GM10847 (cell line): Measurements from ENCODE around the gene TMEM176A.

Experiments
- POLR2A ChIP-seq: IDR thresholded peaks from 2 replicates; pipeline ENCODE4 v1.6.1; 2011; ENCODE audit not compliant: insufficient read length; ENCODE audit errors: extremely low read depth

Gene TMEM176A

GRCh38 chr7:150801946-150802771 lies 1.6 kb downstream of the TMEM176A start:
- TF ChIP-seq POLR2A, result no peak

GRCh38 chr7:150803161-150803860 lies 2.7 kb downstream of the TMEM176A start:
- no peak for TF ChIP-seq POLR2A

GRCh38 chr7:150804802-150805201 lies 4.2 kb downstream of the TMEM176A start:
- no peak for TF ChIP-seq POLR2A

- TF ChIP-seq POLR2A, result no peak
These were observed 5.3 kb downstream of the TMEM176A start for GRCh38 chr7:150805864-150806263.

- no peak for TF ChIP-seq POLR2A
These were observed 5.9 kb downstream of the TMEM176A start for GRCh38 chr7:150806454-150806853.

GRCh38 chr7:150806863-150807262 lies 6.3 kb downstream of the TMEM176A start:
- TF ChIP-seq POLR2A, result no peak

GRCh38 chr7:150814328-150815001 lies 13.9 kb downstream of the TMEM176A start:
- no peak for TF ChIP-seq POLR2A

- no peak for TF ChIP-seq POLR2A
These were observed 18.4 kb downstream of the TMEM176A start for GRCh38 chr7:150818971-150819370.

GRCh38 chr7:150820148-150820547 lies 19.6 kb downstream of the TMEM176A start:
- no peak for TF ChIP-seq POLR2A

GRCh38 chr7:150820578-150821198 lies 20.1 kb downstream of the TMEM176A start:
- no peak for TF ChIP-seq POLR2A

- no peak for TF ChIP-seq POLR2A
These were observed 22.5 kb downstream of the TMEM176A start for GRCh38 chr7:150823043-150823442.

- TF ChIP-seq POLR2A, result no peak
These were observed 23.0 kb downstream of the TMEM176A start for GRCh38 chr7:150823484-150824126.

- TF ChIP-seq POLR2A, result no peak
These were observed 24.0 kb downstream of the TMEM176A start for GRCh38 chr7:150824379-150825177.
